ENCODE measurements around the gene SPDYE3.

Gene SPDYE3

GRCh38 chr7:100370303-100370702 is 62.8 kb downstream of the SPDYE3 start:
- Histone ChIP-seq H3K9me3 (ENCODE audit: control insufficient read depth, low read length) (no peaks in the 10 kb centered on the region), H3K9ac (no peak overlapping the region), H3K27me3 (ENCODE audit: control insufficient read depth, insufficient read depth, low read length) (no peaks in the 10 kb centered on the region), H3K79me2 (no peaks in the 10 kb centered on the region), H2AFZ (no peak overlapping the region), H3K36me3 (ENCODE audit: control insufficient read depth, insufficient read depth, low read length) (no peaks in the 10 kb centered on the region), H3K4me1 (no peaks in the 10 kb centered on the region), H3K27ac (no peak overlapping the region), H3K4me2 (ENCODE audit: low read length) (no peak overlapping the region), H3K4me3 (ENCODE audit: low read depth, low read length) (no peak overlapping the region)
- TF ChIP-seq, protein P1, sequence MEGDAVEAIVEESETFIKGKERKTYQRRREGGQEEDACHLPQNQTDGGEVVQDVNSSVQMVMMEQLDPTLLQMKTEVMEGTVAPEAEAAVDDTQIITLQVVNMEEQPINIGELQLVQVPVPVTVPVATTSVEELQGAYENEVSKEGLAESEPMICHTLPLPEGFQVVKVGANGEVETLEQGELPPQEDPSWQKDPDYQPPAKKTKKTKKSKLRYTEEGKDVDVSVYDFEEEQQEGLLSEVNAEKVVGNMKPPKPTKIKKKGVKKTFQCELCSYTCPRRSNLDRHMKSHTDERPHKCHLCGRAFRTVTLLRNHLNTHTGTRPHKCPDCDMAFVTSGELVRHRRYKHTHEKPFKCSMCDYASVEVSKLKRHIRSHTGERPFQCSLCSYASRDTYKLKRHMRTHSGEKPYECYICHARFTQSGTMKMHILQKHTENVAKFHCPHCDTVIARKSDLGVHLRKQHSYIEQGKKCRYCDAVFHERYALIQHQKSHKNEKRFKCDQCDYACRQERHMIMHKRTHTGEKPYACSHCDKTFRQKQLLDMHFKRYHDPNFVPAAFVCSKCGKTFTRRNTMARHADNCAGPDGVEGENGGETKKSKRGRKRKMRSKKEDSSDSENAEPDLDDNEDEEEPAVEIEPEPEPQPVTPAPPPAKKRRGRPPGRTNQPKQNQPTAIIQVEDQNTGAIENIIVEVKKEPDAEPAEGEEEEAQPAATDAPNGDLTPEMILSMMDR (IDR thresholded peaks at IDR 0.05): no peak

- no peaks in the 10 kb centered on the region for H3K27me3 ChIP-seq (ENCODE audit: control insufficient read depth, insufficient read depth, low read length)
- TF ChIP-seq, protein P1 (IDR thresholded peaks at IDR 0.05): no peak
- H3K27ac ChIP-seq: no peak overlapping the region
- H3K9ac ChIP-seq: no peak overlapping the region
- H3K4me2 ChIP-seq (ENCODE audit: low read length): no peak overlapping the region
- no peaks in the 10 kb centered on the region for H3K36me3 ChIP-seq (ENCODE audit: control insufficient read depth, insufficient read depth, low read length)
- no peak overlapping the region for H2AFZ ChIP-seq
- H3K4me1 ChIP-seq: no peaks in the 10 kb centered on the region
- no peak overlapping the region for H3K4me3 ChIP-seq (ENCODE audit: low read depth, low read length)
- H3K79me2 ChIP-seq: no peaks in the 10 kb centered on the region
- no peaks in the 10 kb centered on the region for H3K9me3 ChIP-seq (ENCODE audit: control insufficient read depth, low read length)
Observed at GRCh38 chr7:100370746-100371145, 63.2 kb downstream of the SPDYE3 start.

DNA sequence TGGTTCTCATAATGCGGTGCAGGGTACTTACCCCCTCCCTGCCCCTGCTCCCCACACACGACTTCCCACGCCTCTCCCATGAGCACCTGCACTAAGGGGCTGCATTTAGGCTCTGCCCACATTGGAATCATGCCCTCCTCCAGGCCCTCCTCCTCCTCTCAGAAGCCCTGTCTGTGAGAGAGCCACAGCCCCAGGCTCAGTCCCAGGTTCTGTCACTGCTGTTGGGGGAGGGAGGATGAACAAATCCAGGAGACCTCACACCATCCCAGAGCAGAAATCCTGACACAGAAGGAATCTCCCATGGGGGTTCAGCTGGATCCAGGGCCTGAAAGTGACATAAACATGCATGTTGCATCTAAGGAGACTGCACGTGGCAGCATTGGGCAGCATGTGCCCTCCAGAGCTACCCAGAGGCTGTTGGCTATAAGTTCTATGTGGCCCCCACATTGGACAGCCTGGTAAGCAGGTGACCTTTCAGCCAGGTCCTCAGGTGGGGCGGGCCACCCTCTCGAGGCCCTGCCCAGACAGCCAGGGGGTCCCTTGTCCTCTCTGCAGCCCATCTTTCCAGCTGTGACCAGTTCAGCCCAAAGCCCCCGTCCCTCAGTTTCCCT is 64.2 kb downstream of the SPDYE3 start:
- no peak overlapping the region for H3K27ac ChIP-seq
- TF ChIP-seq, protein P1 (IDR thresholded peaks at IDR 0.05): no peak

More for the DNA sequence above, 64.2 kb downstream of the SPDYE3 start:
- no peaks in the 10 kb centered on the region for H3K4me1 ChIP-seq
- H3K4me3 ChIP-seq (ENCODE audit: low read depth, low read length): no peak overlapping the region
- no peaks in the 10 kb centered on the region for H3K27me3 ChIP-seq (ENCODE audit: control insufficient read depth, insufficient read depth, low read length)
- no peaks in the 10 kb centered on the region for H3K36me3 ChIP-seq (ENCODE audit: control insufficient read depth, insufficient read depth, low read length)
- H2AFZ ChIP-seq: no peak overlapping the region
- H3K9me3 ChIP-seq (ENCODE audit: control insufficient read depth, low read length): no peaks in the 10 kb centered on the region
- H3K9ac ChIP-seq: no peak overlapping the region
- no peaks in the 10 kb centered on the region for H3K79me2 ChIP-seq
- H3K4me2 ChIP-seq (ENCODE audit: low read length): no peak overlapping the region

All from parathyroid adenoma (tissue), 2 donors.